HG02970 (cell line): ENCODE measurements around the gene PALD1.
"Not testable (repeated sequence)": the region's sequence is repeated elsewhere in the genome, so short reads cannot be mapped to it uniquely, and the experiment has no call there.

Experiments
- ATAC-seq: cut with Tn5 transposase; IDR thresholded peaks from one replicate; pipeline ENCODE4 v1.9.1; 2021; ENCODE audit warnings: mild to moderate bottlenecking, moderate library complexity, moderate number of reproducible peaks; ENCODE audit not compliant: unreplicated experiment, low FRiP score

Gene PALD1

GRCh38 chr10:70565556-70566514 lies 87.3 kb downstream of the PALD1 start:
- ATAC-seq = no peak

GRCh38 chr10:70566515-70567290 lies 88.1 kb downstream of the PALD1 start:
- ATAC-seq = no peak

GRCh38 chr10:70567603-70568002 lies 89.0 kb downstream of the PALD1 start:
- no peak for ATAC-seq

- ATAC-seq = no peak
Measured at GRCh38 chr10:70568113-70568512, 89.5 kb downstream of the PALD1 start.

GRCh38 chr10:70568781-70569495 lies 90.4 kb downstream of the PALD1 start:
- ATAC-seq = no peak

- no peak for ATAC-seq
Measured at GRCh38 chr10:70571236-70571635, 92.7 kb downstream of the PALD1 start.

- ATAC-seq = no peak
Measured at GRCh38 chr10:70571636-70572439, 93.3 kb downstream of the PALD1 start.

- no peak for ATAC-seq
Measured at GRCh38 chr10:70573599-70574506, 95.3 kb downstream of the PALD1 start.

GRCh38 chr10:70575486-70575873 lies 96.9 kb downstream of the PALD1 start:
- ATAC-seq = no peak

GRCh38 chr10:70575874-70576802 lies 97.6 kb downstream of the PALD1 start:
- peak; percentile 43 for ATAC-seq

- peak; percentile 9 for ATAC-seq
Measured at GRCh38 chr10:70576803-70577517, 98.4 kb downstream of the PALD1 start.

- no peak for ATAC-seq
Measured at GRCh38 chr10:70578371-70578947, 99.9 kb downstream of the PALD1 start.

- ATAC-seq = no peak
Measured at GRCh38 chr10:70579234-70580002, 100.9 kb downstream of the PALD1 start.

- not testable (repeated sequence) for ATAC-seq
Measured at GRCh38 chr10:70581176-70581575, 102.6 kb downstream of the PALD1 start.

- no peak for ATAC-seq
Measured at GRCh38 chr10:70582793-70583668, 104.5 kb downstream of the PALD1 start.
